SJCRH30 (cell line): ENCODE data around the gene ATP9B. TPM values are rescaled to one million over a fixed set of nuclear protein-coding genes. Genes with fewer than 3 reads are reported as not detected.
A peak's percentile ranks its signal among the peaks of the same experiment; 100 is the strongest.
"Not testable (repeated sequence)": the region's sequence is repeated elsewhere in the genome, so short reads cannot be mapped to it uniquely, and the experiment has no call there.

Experiments
- DNase-seq, 2 experiments: peaks; one replicate each; pipeline ENCODE4 v3.0.0-alpha.2; 2015 to 2020
- H3K27ac ChIP-seq: fragments of 250-450 bp; sonication (Bioruptor Pico); 2 replicates; pipeline ENCODE4 v1.5.1; 2020; ENCODE audit warnings: mild to moderate bottlenecking, moderate library complexity
- H3K27me3 ChIP-seq: fragments of 250-450 bp; sonication (Bioruptor Pico); 2 replicates; pipeline ENCODE4 v1.5.1; 2020; ENCODE audit warnings: mild to moderate bottlenecking, moderate library complexity
- H3K36me3 ChIP-seq: fragments of 250-450 bp; sonication (Bioruptor Pico); 2 replicates; pipeline ENCODE4 v1.5.1; 2020; ENCODE audit warnings: mild to moderate bottlenecking, moderate library complexity
- H3K4me1 ChIP-seq: fragments of 250-450 bp; sonication (Bioruptor Pico); 2 replicates; pipeline ENCODE4 v1.5.1; 2020; ENCODE audit warnings: mild to moderate bottlenecking, moderate library complexity
- H3K4me3 ChIP-seq: fragments of 250-450 bp; sonication (Bioruptor Pico); 2 replicates; pipeline ENCODE4 v1.5.1; 2020; ENCODE audit warnings: mild to moderate bottlenecking, moderate library complexity
- H3K9me3 ChIP-seq: fragments of 250-450 bp; sonication (Bioruptor Pico); replicated peaks from 2 replicates; pipeline ENCODE4 v1.5.1; 2020; ENCODE audit warnings: mild to moderate bottlenecking, moderate library complexity
- total RNA-seq: library from RNA; depleted of rRNA; stranded (reverse); fragments of >200 nt; shearing (Covaris generic); gene quantifications from 2 replicates; pipeline ENCODE4 v1.2.3, GENCODE V29; 2014

Gene ATP9B
- total RNA-seq, 1 experiment from 2014 or later = 10.0 TPM

DNA sequence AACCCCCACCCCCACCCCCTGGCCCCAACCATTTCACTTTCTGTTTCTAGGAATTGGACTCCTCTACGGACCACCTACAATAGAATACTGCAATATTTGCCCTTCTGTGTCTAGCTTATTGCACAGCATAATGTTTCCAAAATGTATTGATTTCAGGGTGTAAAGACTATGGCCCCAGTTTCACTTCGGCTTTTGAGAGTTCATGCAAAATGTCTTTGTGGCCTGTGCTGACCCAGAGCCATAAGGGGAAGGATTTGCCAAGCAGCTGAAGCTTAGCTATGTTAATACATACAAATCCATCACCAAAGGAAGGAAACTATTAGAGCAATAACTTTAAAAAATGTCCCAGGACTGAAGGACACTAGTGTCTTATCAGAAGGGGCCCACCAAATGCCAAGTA is 11.2 kb upstream of the ATP9B start:
- H3K27ac ChIP-seq = no peak overlapping the region
- H3K4me3 ChIP-seq = no peak overlapping the region
- no peaks in the 10 kb centered on the region for H3K4me1 ChIP-seq
- H3K36me3 ChIP-seq = no peaks in the 10 kb centered on the region
- H3K27me3 ChIP-seq = no peaks in the 10 kb centered on the region
- H3K9me3 ChIP-seq = no peaks in the 10 kb centered on the region
- DNase-seq = no peak

DNA sequence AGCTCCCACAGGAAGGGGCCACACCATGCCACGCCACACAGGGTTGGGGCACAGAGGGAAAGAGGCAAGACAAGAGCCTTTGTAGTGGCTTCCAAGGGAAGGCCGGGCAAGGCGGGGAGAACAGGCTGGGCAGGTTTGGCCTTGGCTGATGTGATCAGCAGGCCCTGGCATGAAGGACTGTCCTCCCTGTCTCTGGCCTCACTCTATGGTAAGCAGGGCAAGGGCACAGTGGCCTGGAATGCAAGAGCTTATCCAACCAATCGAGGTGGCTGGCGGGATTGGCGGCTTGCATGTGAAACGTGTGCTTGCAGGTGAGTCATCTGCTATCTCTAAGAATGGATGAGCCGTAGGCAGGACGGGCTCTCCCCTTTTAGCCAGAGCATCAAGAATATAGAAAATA is 6.4 kb upstream of the ATP9B start:
- H3K9me3 ChIP-seq = no peaks in the 10 kb centered on the region
- no peaks in the 10 kb centered on the region for H3K36me3 ChIP-seq
- no peaks in the 10 kb centered on the region for H3K4me1 ChIP-seq
- no peak overlapping the region for H3K4me3 ChIP-seq
- H3K27me3 ChIP-seq = no peaks in the 10 kb centered on the region
- H3K27ac ChIP-seq = no peak overlapping the region
- no peak for DNase-seq

DNA sequence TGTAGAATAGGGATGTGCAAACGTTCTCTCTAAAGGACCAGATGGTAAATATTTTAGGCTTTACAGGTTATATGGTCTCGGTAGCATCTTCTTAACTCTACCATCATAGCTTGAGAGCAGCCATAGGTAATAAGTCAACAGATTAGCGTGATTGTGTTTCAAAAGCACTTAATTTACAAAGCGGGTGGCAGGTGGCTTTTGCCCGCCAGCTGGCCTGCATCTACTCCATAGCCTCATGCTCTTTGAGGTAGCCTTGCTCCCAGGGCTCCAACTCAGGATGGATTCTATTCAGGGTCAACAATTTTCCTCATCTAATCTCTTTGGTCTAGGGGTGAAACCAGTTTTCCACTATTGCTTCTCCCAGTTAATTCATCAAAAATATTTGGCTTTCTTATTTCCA is 5.0 kb upstream of the ATP9B start:
- Histone ChIP-seq H3K36me3 (no peaks in the 10 kb centered on the region), H3K4me1 (no peaks in the 10 kb centered on the region), H3K27me3 (no peaks in the 10 kb centered on the region), H3K4me3 (no peak overlapping the region), H3K9me3 (no peaks in the 10 kb centered on the region), H3K27ac (no peak overlapping the region)
- no peak for DNase-seq

DNA sequence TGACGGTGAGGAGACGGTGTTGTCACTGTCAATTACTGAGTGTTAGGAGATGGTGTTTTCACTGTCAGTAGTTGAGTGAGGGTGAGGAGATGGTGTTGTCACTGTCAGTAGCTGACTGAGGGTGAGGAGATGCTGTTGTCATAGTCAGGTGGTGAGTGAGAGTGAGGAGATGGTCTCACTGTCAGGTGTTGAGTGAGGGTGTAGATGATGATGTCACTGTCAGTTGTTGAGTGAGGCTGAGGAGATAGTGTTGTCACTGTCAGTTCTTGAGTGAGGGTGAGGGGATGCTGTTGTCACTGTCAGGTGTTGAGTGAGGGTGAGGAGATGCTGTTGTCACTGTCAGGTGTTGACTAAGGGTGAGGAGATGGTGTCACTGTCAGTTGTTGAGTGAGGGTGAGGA is 3.4 kb upstream of the ATP9B start:
- H3K27me3 ChIP-seq = no peaks in the 10 kb centered on the region
- no peaks in the 10 kb centered on the region for H3K4me1 ChIP-seq
- no peaks in the 10 kb centered on the region for H3K9me3 ChIP-seq
- no peaks in the 10 kb centered on the region for H3K36me3 ChIP-seq
- no peak overlapping the region for H3K27ac ChIP-seq
- no peak overlapping the region for H3K4me3 ChIP-seq
- DNase-seq = no peak

DNA sequence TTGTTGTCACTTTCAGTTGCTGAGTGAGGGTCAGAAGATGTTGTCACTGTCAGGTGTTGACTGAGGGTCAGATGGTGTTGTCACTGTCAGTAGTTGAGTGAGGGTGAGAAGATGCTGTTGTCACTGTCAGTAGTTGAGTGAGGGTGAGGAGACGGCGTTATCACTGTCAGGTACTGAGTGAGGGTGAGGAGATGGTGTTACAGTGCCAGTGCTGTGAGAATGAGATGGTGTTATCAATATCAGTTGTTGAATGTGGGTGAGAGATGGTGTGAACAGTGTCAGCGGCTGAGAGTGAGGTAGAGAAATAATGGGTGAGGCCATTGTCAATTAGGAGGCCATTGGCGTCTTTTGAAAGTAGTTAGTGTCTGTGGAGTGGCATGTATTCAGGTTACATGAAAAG is 1.6 kb upstream of the ATP9B start:
- Histone ChIP-seq H3K4me1 (no peaks in the 10 kb centered on the region), H3K4me3 (no peak overlapping the region), H3K27ac (no peak overlapping the region), H3K9me3 (no peaks in the 10 kb centered on the region), H3K36me3 (no peaks in the 10 kb centered on the region), H3K27me3 (no peaks in the 10 kb centered on the region)
- DNase-seq = no peak

DNA sequence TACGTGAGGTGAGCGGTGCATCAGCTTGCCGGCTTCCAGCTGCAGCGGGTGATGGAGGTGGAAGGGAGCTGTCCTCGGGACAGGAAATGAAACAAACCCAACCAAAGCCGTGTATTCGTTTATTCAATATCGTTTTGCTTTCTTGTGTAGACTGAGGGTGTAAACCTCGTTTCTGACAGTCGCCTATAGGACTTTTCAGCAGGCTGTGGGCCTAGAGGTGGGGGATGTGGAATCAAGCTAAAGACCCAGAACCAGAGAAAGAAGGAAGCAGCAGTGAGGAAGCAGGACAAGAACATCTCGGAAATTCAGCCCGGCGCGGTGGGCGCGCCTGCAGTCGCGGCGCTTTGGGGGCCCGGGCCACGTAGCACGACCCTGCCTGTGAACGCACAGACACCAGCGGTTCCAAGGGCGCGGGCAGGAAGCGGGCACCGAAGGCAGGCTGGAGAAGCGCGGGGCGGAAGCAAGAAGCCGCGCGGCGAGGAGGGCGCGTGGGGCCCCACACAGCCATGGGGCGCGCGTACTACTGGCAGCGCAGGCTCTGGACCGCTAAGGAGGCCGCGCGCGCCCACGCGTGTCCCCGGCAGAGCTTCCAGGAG is 755 bp upstream of the ATP9B start:
- no peak overlapping the region for H3K27ac ChIP-seq

DNA sequence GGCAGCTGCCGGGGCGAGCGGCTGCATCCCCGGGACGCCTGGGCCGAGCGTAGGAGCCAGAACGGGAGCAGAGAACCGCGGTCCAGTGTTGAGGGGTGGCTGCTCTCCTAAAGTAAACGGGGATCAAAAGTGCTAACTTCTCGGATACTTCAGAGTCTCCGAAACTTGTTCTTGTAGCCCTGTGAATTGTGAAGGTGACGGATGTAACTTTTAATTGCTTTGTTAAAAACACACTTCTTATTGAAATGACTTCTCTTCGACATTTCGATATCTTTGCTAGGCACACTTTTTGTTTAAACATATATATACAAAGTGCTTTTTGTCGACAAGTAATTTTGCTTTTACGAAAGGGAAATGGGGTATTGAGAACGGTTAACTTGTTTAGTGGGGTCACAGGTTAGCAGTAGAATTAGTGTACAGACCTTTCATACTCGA is 540 bp downstream of the ATP9B start:
- DNase-seq = no peak
- Histone ChIP-seq H3K36me3 (no peaks in the 10 kb centered on the region), H3K4me3 (peak overlapping the region; percentile 84), H3K9me3 (no peaks in the 10 kb centered on the region), H3K27me3 (no peaks in the 10 kb centered on the region), H3K4me1 (no peaks in the 10 kb centered on the region), H3K27ac (peak overlapping the region; percentile 74)

More for the DNA sequence above, 755 bp upstream of the ATP9B start:
- Histone ChIP-seq H3K9me3 (no peaks in the 10 kb centered on the region), H3K36me3 (no peaks in the 10 kb centered on the region), H3K27me3 (no peaks in the 10 kb centered on the region), H3K4me1 (no peaks in the 10 kb centered on the region), H3K4me3 (peak overlapping the region; percentile 84)
- no peak for DNase-seq

DNA sequence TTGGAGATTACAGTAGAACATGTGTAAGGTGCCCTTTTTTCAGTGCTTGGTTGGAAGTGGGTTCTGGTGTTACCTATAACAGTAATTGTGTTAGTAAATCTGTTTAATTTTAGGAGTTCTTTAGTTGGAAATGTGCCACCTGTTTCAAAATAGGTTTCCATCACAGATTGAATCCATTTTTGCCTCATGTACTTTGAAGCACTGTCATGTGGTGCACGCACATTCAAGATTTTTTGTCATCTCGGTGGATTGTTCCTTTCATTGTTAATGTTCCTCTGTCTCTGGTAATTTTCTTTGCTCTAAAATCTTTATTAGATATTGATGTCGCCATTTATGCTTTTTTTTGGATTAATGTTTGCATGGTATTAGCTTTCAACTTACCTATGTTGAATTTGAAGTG is 1.3 kb downstream of the ATP9B start:
- Histone ChIP-seq H3K27ac (no peak overlapping the region), H3K27me3 (no peaks in the 10 kb centered on the region), H3K4me1 (no peaks in the 10 kb centered on the region), H3K9me3 (no peaks in the 10 kb centered on the region), H3K4me3 (peak overlapping the region; percentile 84), H3K36me3 (no peaks in the 10 kb centered on the region)
- no peak for DNase-seq

DNA sequence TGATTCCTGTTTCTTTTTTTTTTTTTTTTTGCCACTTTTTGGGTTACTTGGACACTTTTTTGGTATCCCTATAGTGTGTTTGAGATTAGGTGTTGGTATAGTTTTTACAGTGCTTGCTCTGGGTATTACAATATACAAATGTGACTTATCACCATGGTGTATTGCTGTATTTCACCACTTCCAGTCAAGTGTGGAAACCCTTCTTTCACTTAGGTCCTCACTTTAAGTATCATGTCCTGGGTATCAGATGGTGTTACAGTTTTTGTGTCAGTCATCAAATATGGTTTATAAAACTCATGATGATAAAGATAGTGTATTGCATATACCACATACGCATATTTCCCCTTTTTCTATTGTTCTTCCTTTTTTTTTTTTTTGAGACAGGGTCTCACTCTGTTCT is 1.8 kb downstream of the ATP9B start:
- Histone ChIP-seq H3K27ac (no peak overlapping the region), H3K4me1 (no peaks in the 10 kb centered on the region), H3K36me3 (no peaks in the 10 kb centered on the region), H3K27me3 (no peaks in the 10 kb centered on the region), H3K4me3 (peak overlapping the region; percentile 84), H3K9me3 (no peaks in the 10 kb centered on the region)
- DNase-seq = no peak

DNA sequence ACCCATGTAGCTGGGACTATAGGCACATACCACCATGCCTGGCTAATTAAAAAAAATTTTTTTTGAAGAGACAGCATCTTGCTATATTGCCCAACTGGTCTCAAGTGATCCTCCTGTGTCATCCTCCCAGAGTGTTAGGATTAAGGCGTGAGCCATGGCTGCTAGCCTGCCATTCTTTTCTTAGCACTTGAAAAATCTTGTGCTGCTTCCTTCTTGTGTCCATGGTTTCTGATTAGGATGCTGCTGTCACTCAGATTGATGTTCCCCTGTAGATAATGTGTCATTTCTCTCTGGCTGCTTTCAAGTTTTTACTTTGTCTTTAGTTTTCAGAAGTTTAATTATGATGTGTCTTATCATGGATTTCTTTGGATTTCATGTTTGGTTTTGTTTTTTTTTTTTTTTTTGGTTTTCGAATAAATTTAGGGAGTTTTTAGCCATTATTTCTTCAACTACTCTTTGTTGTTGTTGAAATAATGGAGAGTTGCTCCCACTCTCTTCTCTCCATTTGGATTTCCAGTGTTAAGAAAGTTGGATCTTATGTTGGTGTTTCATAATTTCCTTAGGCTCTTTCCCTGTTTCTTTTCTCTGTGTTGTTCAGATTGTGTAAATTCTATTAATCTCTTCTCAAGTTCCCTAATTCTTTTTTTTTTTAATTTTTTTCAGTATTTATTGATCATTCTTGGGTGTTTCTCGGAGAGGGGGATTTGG is 2.5 kb downstream of the ATP9B start:
- no peak overlapping the region for H3K4me3 ChIP-seq
- no peak overlapping the region for H3K27ac ChIP-seq
- H3K9me3 ChIP-seq = no peaks in the 10 kb centered on the region
- no peaks in the 10 kb centered on the region for H3K27me3 ChIP-seq
- no peaks in the 10 kb centered on the region for H3K4me1 ChIP-seq
- no peaks in the 10 kb centered on the region for H3K36me3 ChIP-seq
- DNase-seq = no peak

DNA sequence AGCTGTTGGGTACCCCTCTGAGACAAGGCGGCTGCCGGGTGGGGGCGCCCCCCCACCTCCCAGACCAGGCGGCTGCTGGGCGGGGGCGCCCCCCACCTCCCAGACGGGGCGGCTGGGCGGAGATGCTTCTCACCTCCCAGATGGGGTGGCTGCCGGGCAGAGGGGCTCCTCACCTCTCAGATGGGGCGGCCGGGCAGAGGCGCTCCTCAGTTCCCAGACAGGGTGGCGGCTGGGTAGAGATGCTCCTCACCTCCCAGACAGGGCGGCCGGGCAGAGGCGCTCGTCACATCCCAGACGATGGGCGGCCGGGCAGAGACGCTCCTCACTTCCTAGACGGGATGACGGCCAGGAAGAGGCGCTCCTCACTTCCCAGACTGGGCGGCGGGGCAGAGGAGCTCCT is 3.5 kb downstream of the ATP9B start:
- DNase-seq, H3K4me1 ChIP-seq, H3K27ac ChIP-seq, H3K9me3 ChIP-seq, H3K4me3 ChIP-seq, H3K36me3 ChIP-seq, H3K27me3 ChIP-seq: not testable (repeated sequence)

DNA sequence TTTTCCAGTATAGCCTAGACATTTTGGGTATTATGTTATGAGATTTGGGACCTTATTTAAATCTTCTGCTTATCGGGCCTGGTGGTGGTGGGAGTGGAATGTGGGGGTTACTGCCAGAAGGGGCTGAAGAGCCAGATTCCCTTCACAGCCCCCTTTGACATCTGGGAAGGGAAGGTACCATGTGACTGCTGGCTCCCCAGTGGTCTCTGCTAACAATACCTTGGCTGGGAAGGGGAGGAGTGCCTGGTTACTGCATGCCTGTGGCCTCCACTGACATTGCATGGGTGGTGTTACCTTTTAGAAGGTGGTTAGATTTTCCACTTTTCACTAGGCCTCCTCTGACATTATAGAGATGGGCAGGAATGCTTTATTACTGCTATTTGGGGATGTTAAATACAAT is 8.0 kb downstream of the ATP9B start:
- Histone ChIP-seq H3K4me1 (no peaks in the 10 kb centered on the region), H3K4me3 (no peak overlapping the region), H3K27ac (no peak overlapping the region), H3K9me3 (no peaks in the 10 kb centered on the region), H3K36me3 (no peaks in the 10 kb centered on the region), H3K27me3 (no peaks in the 10 kb centered on the region)
- no peak for DNase-seq

DNA sequence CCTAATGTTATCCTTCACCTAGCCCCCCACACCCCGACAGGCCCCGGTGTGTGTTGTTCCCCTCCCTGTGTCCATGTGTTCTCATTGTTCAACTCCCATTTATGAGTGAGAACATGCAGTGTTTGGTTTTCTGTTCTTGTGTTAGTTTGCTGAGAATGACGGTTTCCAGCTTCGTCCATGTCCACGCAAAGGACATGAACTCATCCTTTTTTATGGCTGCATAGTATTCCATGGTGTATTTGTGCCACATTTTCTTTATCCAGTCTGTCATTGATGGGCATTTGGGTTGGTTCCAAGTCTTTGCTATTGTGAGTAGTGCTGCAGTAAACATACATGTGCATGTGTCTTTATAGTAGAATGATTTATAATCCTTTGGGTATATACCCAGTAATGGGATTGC is 9.6 kb downstream of the ATP9B start:
- H3K4me3 ChIP-seq, H3K9me3 ChIP-seq, DNase-seq, H3K27me3 ChIP-seq, H3K36me3 ChIP-seq, H3K4me1 ChIP-seq, H3K27ac ChIP-seq: not testable (repeated sequence)

DNA sequence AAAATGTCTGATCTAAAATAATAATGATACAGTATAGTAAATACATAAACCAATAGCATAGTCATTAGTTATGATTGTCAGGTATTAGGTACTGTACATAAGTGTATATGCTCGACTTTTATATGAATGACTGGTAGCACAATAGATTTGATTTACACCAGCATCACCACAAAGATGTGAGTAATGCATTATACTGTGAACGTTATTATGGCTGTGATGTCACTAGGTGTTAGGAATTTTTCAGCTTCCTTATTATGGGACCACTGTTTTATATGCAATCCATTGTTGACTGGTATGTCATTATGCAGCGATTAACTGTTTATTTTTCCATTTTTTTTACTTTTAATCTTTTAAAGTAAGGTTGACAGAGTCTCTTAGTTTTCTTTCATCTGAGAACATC is 23.7 kb downstream of the ATP9B start:
- H3K36me3 ChIP-seq = no peaks in the 10 kb centered on the region
- H3K4me3 ChIP-seq = no peak overlapping the region
- no peak overlapping the region for H3K27ac ChIP-seq
- DNase-seq = no peak
- H3K9me3 ChIP-seq = no peaks in the 10 kb centered on the region
- H3K4me1 ChIP-seq = no peaks in the 10 kb centered on the region
- no peaks in the 10 kb centered on the region for H3K27me3 ChIP-seq

DNA sequence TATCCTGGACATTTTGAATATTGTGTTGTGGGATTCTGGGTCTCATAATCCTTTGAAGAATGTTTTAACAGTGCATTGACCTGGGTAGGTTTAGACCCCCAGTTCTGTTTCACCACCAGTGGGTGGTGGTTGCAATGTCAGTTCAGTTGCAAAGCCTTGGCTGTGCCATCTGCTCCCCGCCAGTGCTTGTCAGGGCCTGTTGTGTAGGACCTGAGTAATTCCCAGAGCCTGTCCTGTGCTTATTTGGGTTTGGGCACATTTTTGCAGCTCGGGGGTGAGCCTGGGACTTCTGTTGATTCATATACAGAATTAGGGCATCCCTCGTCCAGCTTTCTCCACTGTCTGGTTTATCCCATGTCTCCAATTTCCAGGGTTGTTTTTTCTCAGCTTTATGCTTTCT is 24.8 kb downstream of the ATP9B start:
- Histone ChIP-seq H3K27me3 (no peaks in the 10 kb centered on the region), H3K27ac (no peak overlapping the region)
- DNase-seq = no peak

DNA sequence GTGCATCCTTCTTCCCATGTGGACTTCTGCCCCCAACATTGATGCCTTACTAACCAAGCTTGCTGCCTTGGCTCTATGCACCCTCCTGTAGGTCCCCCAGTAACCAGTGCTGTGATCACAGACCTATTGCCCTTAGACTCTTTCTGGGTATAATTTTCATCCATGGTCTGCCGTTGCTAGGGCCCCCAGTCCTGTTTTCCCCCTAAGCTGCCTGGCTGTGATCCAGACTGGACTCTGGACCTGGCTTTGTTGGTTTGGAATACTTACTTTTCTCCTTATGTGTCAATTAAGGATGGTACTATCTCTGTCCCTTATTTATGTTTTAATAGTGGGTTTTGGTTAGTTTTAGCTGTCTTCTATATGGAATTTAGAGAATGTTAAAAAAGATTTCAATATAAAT is 26.0 kb downstream of the ATP9B start:
- no peaks in the 10 kb centered on the region for H3K27me3 ChIP-seq
- H3K36me3 ChIP-seq = no peaks in the 10 kb centered on the region
- H3K27ac ChIP-seq = no peak overlapping the region
- no peaks in the 10 kb centered on the region for H3K9me3 ChIP-seq
- no peak for DNase-seq
- H3K4me3 ChIP-seq = no peak overlapping the region
- H3K4me1 ChIP-seq = no peaks in the 10 kb centered on the region

More for the DNA sequence above, 24.8 kb downstream of the ATP9B start:
- no peaks in the 10 kb centered on the region for H3K9me3 ChIP-seq
- H3K4me1 ChIP-seq = no peaks in the 10 kb centered on the region
- H3K4me3 ChIP-seq = no peak overlapping the region
- no peaks in the 10 kb centered on the region for H3K36me3 ChIP-seq
